H1 (cell line): ENCODE results near the gene FEM1C. TPM values are rescaled to one million over a fixed set of nuclear protein-coding genes. Genes with fewer than 3 reads are reported as not detected.

Source experiments
- CTCF ChIA-PET: fragments of 300-600 bp; sonication (Branson Sonifier 250); formaldehyde crosslinking; loops from one replicate; lab custom pipeline; 2021; ENCODE audit not compliant: partially characterized antibody; lab: Charles Lee
- POLR2A ChIA-PET: fragments of 300-600 bp; sonication (Branson Sonifier 250); formaldehyde crosslinking; loops from one replicate; lab custom pipeline; 2021; ENCODE audit warnings: inconsistent platforms; ENCODE audit not compliant: partially characterized antibody; lab: Charles Lee
- DNase-seq, 2 experiments: peaks; one replicate each; pipeline versions ENCODE4 v3.0.0 to v3.0.0-alpha.2; 2010 to 2022; ENCODE audit warnings: low spot score in 2 of 2, low read depth in 1 of 2, mixed read lengths in 1 of 2
- FAIRE-seq: peaks from 2 replicates; lab custom pipeline; 2011; peaks lifted over from hg19 to GRCh38; lab: Jason Lieb, UNC
- H2AFZ ChIP-seq: 2 replicates; pipeline ENCODE4 v1.8.1; 2012; ENCODE audit warnings: low read length, inconsistent platforms
- H2AK5ac ChIP-seq: 2 replicates; pipeline ENCODE4 v1.6.1; 2013; ENCODE audit warnings: low read depth, low read length
- H2BK120ac ChIP-seq: replicated peaks from 2 replicates; pipeline ENCODE3; 2013; ENCODE audit warnings: low read depth, low read length, inconsistent platforms
- H2BK12ac ChIP-seq: 2 replicates; pipeline ENCODE4 v1.6.1; 2013; ENCODE audit warnings: low read depth, low read length
- H2BK15ac ChIP-seq: 2 replicates; pipeline ENCODE4 v1.6.1; 2013; ENCODE audit warnings: low read length
- H2BK20ac ChIP-seq: 2 replicates; pipeline ENCODE4 v1.6.1; 2013; ENCODE audit warnings: low read length
- H2BK5ac ChIP-seq: 2 replicates; pipeline ENCODE4 v1.6.1; 2013; ENCODE audit warnings: low read depth, low read length
- H3K14ac ChIP-seq: 2 replicates; pipeline ENCODE4 v1.6.1; 2013; ENCODE audit warnings: inconsistent platforms; ENCODE audit not compliant: insufficient read length
- H3K18ac ChIP-seq: 2 replicates; pipeline ENCODE4 v1.6.1; 2013; ENCODE audit warnings: low read length; ENCODE audit errors: extremely low read depth
- H3K23ac ChIP-seq: 2 replicates; pipeline ENCODE4 v1.6.1; 2013; ENCODE audit warnings: inconsistent platforms; ENCODE audit not compliant: insufficient read length
- H3K23me2 ChIP-seq: 2 replicates; pipeline ENCODE4 v1.6.1; 2013; ENCODE audit warnings: low read depth, low read length
- H3K27ac ChIP-seq: 2 replicates; pipeline ENCODE4 v1.6.1; 2011; ENCODE audit warnings: low read depth, low read length, inconsistent platforms
- H3K27me3 ChIP-seq, 4 experiments: replicated peaks in 1 of 4; 1 replicate in 1 of 4; 2 replicates in 3 of 4; pipeline versions ENCODE4 v1.6.1 to v1.8.1; 2011 to 2013; ENCODE audit warnings: low read length in 3 of 4, mild to moderate bottlenecking in 3 of 4, inconsistent platforms in 2 of 4, mixed read lengths in 2 of 4, moderate library complexity in 1 of 4; ENCODE audit not compliant: control insufficient read depth in 3 of 4, insufficient read depth in 3 of 4; ENCODE audit errors: extremely low read depth in 1 of 4
- H3K36me3 ChIP-seq, 4 experiments: 2 replicates each; pipeline versions ENCODE4 v1.6.1 to v1.8.1; 2011 to 2013; ENCODE audit warnings: mild to moderate bottlenecking in 4 of 4, low read length in 3 of 4, moderate library complexity in 2 of 4, control low read depth in 1 of 4, inconsistent platforms in 1 of 4; ENCODE audit not compliant: insufficient read depth in 4 of 4, control insufficient read depth in 2 of 4
- H3K4ac ChIP-seq: replicated peaks from 2 replicates; pipeline ENCODE3; 2013; ENCODE audit warnings: low read length, low read depth, mixed read lengths, inconsistent platforms; ENCODE audit not compliant: insufficient read length
- H3K4me1 ChIP-seq, 4 experiments: replicated peaks in 1 of 4; 1 replicate in 1 of 4; 2 replicates in 3 of 4; pipeline versions ENCODE4 v1.6.1 to v1.8.1; 2011 to 2013; ENCODE audit warnings: low read length in 3 of 4, inconsistent platforms in 2 of 4, mixed read lengths in 1 of 4; ENCODE audit not compliant: insufficient read depth in 4 of 4, control insufficient read depth in 3 of 4
- H3K4me2 ChIP-seq, 2 experiments: 2 replicates each; pipeline versions ENCODE4 v1.6.1 to v1.8.1; 2011 to 2013; ENCODE audit warnings: low read depth in 2 of 2, low read length in 2 of 2, control low read depth in 1 of 2, inconsistent platforms in 1 of 2, mild to moderate bottlenecking in 1 of 2; ENCODE audit not compliant: insufficient read depth in 1 of 2
- H3K4me3 ChIP-seq, 4 experiments: fragments of 200-600, 300-600 bp in 1 of 4; sonication (generic), shearing (Covaris generic), sonication (Bioruptor Twin) in 1 of 4; 2 replicates each; pipeline versions ENCODE4 v1.5.1 to v1.8.1; 2011 to 2016; ENCODE audit warnings: low read length in 4 of 4, low read depth in 3 of 4, control low read depth in 2 of 4, inconsistent platforms in 2 of 4, mild to moderate bottlenecking in 2 of 4, mixed read lengths in 1 of 4, moderate library complexity in 1 of 4; ENCODE audit not compliant: insufficient read depth in 2 of 4; ENCODE audit errors: extremely low read depth in 1 of 4
- H3K56ac ChIP-seq: replicated peaks from 2 replicates; pipeline ENCODE3; 2013; ENCODE audit warnings: low read depth, mild to moderate bottlenecking, mixed read lengths, low read length, inconsistent platforms; ENCODE audit not compliant: insufficient read length
- H3K79me1 ChIP-seq: 2 replicates; pipeline ENCODE4 v1.6.1; 2013; ENCODE audit warnings: low read depth, low read length, control low read depth
- H3K79me2 ChIP-seq, 2 experiments: 2 replicates each; pipeline versions ENCODE4 v1.6.1 to v1.8.1; 2012 to 2013; ENCODE audit warnings: low read length in 2 of 2, mild to moderate bottlenecking in 2 of 2, inconsistent platforms in 1 of 2; ENCODE audit not compliant: insufficient read depth in 2 of 2, control insufficient read depth in 1 of 2
- H3K9ac ChIP-seq, 4 experiments: replicated peaks in 1 of 4; 1 replicate in 1 of 4; 2 replicates in 3 of 4; pipeline versions ENCODE4 v1.6.1 to v1.8.1; 2011 to 2013; ENCODE audit warnings: low read depth in 3 of 4, low read length in 3 of 4, control low read depth in 2 of 4, mild to moderate bottlenecking in 2 of 4, moderate library complexity in 2 of 4, inconsistent platforms in 1 of 4; ENCODE audit errors: extremely low read depth in 1 of 4
- H3K9me3 ChIP-seq, 2 experiments: 2 replicates each; pipeline versions ENCODE4 v1.6.1 to v1.8.1; 2012 to 2013; ENCODE audit warnings: mild to moderate bottlenecking in 2 of 2, moderate library complexity in 2 of 2, control low read depth in 1 of 2, inconsistent platforms in 1 of 2, low read depth in 1 of 2, low read length in 1 of 2, mixed read lengths in 1 of 2; ENCODE audit not compliant: insufficient read depth in 2 of 2
- H4K20me1 ChIP-seq, 2 experiments: replicated peaks in 1 of 2; 2 replicates each; pipeline versions ENCODE3 to v1.8.1; 2011 to 2013; ENCODE audit warnings: inconsistent platforms in 2 of 2, low read length in 2 of 2, mild to moderate bottlenecking in 1 of 2; ENCODE audit not compliant: insufficient read depth in 2 of 2, control insufficient read depth in 1 of 2
- H4K5ac ChIP-seq: 2 replicates; pipeline ENCODE4 v1.6.1; 2013; ENCODE audit warnings: low read length, low read depth, mixed read lengths, inconsistent platforms; ENCODE audit not compliant: insufficient read length
- H4K8ac ChIP-seq: 2 replicates; pipeline ENCODE4 v1.8.0; 2013; ENCODE audit warnings: mild to moderate bottlenecking, moderate library complexity, low read length, inconsistent platforms; ENCODE audit not compliant: insufficient read depth; ENCODE audit errors: extremely low read depth
- H4K91ac ChIP-seq: replicated peaks from 2 replicates; pipeline ENCODE3; 2013; ENCODE audit warnings: low read length, mixed read lengths, inconsistent platforms; ENCODE audit not compliant: insufficient read length
- CEBPB ChIP-seq: IDR thresholded peaks from 2 replicates; pipeline ENCODE4 v1.6.1; 2012; ENCODE audit warnings: low read depth, low read length
- EP300 ChIP-seq, 2 experiments: IDR thresholded peaks; 1 replicate in 1 of 2; 2 replicates in 1 of 2; pipeline ENCODE4 v1.6.1; 2011 to 2012; ENCODE audit warnings: low read depth in 2 of 2, low read length in 2 of 2, mild to moderate bottlenecking in 2 of 2, borderline replicate concordance in 1 of 2, inconsistent platforms in 1 of 2, moderate library complexity in 1 of 2
- KDM1A ChIP-seq: fragments of 200-600, 300-600 bp; sonication (generic); IDR thresholded peaks from 2 replicates; pipeline ENCODE4 v1.7.1; 2016; ENCODE audit warnings: mild to moderate bottlenecking, low read length, borderline replicate concordance
- KDM4A ChIP-seq: IDR thresholded peaks from one replicate; pipeline ENCODE4 v1.7.1; 2012; ENCODE audit warnings: low read depth, mild to moderate bottlenecking, moderate library complexity, low read length, inconsistent platforms; ENCODE audit not compliant: severe bottlenecking
- NANOG ChIP-seq: IDR thresholded peaks from 2 replicates; pipeline ENCODE4 v1.6.1; 2011; ENCODE audit warnings: low read length, low read depth, mild to moderate bottlenecking, inconsistent platforms; ENCODE audit not compliant: insufficient read depth, poor library complexity, severe bottlenecking
- NRF1 ChIP-seq: IDR thresholded peaks from 2 replicates; pipeline ENCODE4 v1.6.1; 2011; ENCODE audit warnings: mild to moderate bottlenecking, low read depth, low read length, improper control_type of control experiment
- POLR2AphosphoS5 ChIP-seq: IDR thresholded peaks from 2 replicates; pipeline ENCODE4 v1.6.1; 2011; ENCODE audit warnings: low read depth, low read length
- RAD21 ChIP-seq, 2 experiments: IDR thresholded peaks in 1 of 2; conservative IDR thresholded peaks in 1 of 2; 2 replicates each; pipeline ENCODE4 v1.6.1; 2011; ENCODE audit warnings: low read depth in 2 of 2, low read length in 2 of 2, improper control_type of control experiment in 1 of 2, inconsistent platforms in 1 of 2, mild to moderate bottlenecking in 1 of 2, moderate library complexity in 1 of 2
- WGBS, 2 experiments: shearing (Covaris generic) in 1 of 2; methylation state at CpG; one replicate each; pipeline versions ENCODE4 v1.1.6 to v1.1.7; 2013 to 2015; ENCODE audit warnings: low lambda C conversion rate in 2 of 2, mixed read lengths in 2 of 2, inconsistent platforms in 1 of 2, low coverage in 1 of 2, missing lambda C conversion rate in 1 of 2; ENCODE audit not compliant: insufficient replicate concordance in 2 of 2, insufficient coverage in 1 of 2, insufficient read length in 1 of 2; ENCODE audit errors: extremely low coverage in 1 of 2, missing lambda C conversion rate in 1 of 2; 5-methylcytosine and 5-hydroxymethylcytosine counted together
- polyA plus RNA-seq, 7 experiments: library from polyadenylated mRNA; depleted of rRNA in 3 of 7; stranded (reverse) in 5 of 7; unstranded in 2 of 7; fragments of >200 nt in 5 of 7; fragments of 200-250 nt in 2 of 7; gene quantifications; 1 replicate in 5 of 7; 2 replicates in 1 of 7; 4 replicates in 1 of 7; pipeline versions ENCODE4 v1.2.1 to v1.2.3, GENCODE V29; 2011 to 2013; ENCODE audit warnings: missing spikeins in 2 of 7, mixed read lengths in 2 of 7
- total RNA-seq: library from RNA; stranded (reverse); fragmentation: NEBNext Ultra II Directional; extraction: Animal tissue kit (Norgen Biotek cat#: 25700); gene quantifications from 2 replicates; pipeline ENCODE4 v1.2.1, GENCODE V29; 2021

The FEM1C gene
- total and polyA plus RNA-seq, 2 of the 8 experiments (the other 6 are each of a cell fraction or from before 2014, with no cell fraction given) = 4.4 to 17.7 TPM

GRCh38 chr5:115577741-115578140 lies 33.2 kb upstream of the FEM1C start:
- Histone ChIP-seq H3K79me2 (no peaks in the 10 kb centered on the region), H3K9me3 (no peaks in the 10 kb centered on the region), H4K91ac (no peak overlapping the region), H3K36me3 (no peaks in the 10 kb centered on the region), H2BK20ac (no peak overlapping the region), H3K27ac (no peak overlapping the region), H3K4me1 (no peaks in the 10 kb centered on the region), H3K23ac (no peak overlapping the region), H3K4me3 (no peak overlapping the region), H3K27me3 (no peaks in the 10 kb centered on the region), H3K18ac (no peak overlapping the region), H3K9ac (no peak overlapping the region), H2AFZ (no peak overlapping the region), H2AK5ac (no peak overlapping the region), H3K23me2 (no peaks in the 10 kb centered on the region), H3K56ac (no peak overlapping the region), H4K8ac (no peak overlapping the region), H2BK12ac (no peak overlapping the region), H4K20me1 (no peaks in the 10 kb centered on the region), H3K14ac (no peak overlapping the region)
- no peak for FAIRE-seq
- DNase-seq = no peak
- no peak for TF ChIP-seq EP300 (IDR thresholded peaks at IDR 0.05; ENCODE audit: borderline replicate concordance in 1 of 2, low read depth in 2 of 2, low read length in 2 of 2)
- TF ChIP-seq CEBPB = no peak
- TF ChIP-seq POLR2AphosphoS5 = no peak
- TF ChIP-seq RAD21 (IDR thresholded peaks at IDR 0.05 in 1 of 2, conservative IDR thresholded peaks at IDR 0.05 in 1 of 2; ENCODE audit: low read depth in 2 of 2, low read length in 2 of 2) = no peak
- TF ChIP-seq NRF1 = no peak
- no peak for TF ChIP-seq KDM1A
- TF ChIP-seq NANOG = no peak
- TF ChIP-seq KDM4A = no peak
- TF ChIP-seq, all 59 proteins: peak for 0
- Histone ChIP-seq H4K5ac (no peak overlapping the region), H3K4me2 (no peak overlapping the region), H3K4ac (no peak overlapping the region), H2BK15ac (no peak overlapping the region), H2BK120ac (no peak overlapping the region), H3K79me1 (no peaks in the 10 kb centered on the region), H2BK5ac (no peak overlapping the region)
- ChIA-PET POLR2A (no interaction called here), CTCF (interaction anchor here (0.7 to 9.4 kb wide), 6 partner anchors 10 to 268 kb away, joined by 3 to 138 read pairs (median 4); no protein-coding TSS in a partner anchor)
- 88% methylated on average over 6 of the region's 6 CpGs; no CpG with 5 or more reads in 1 of the 2 experiments for WGBS, 2 experiments
